H9 (cell line): Measurements from ENCODE around the gene CYP27C1. TPM values are rescaled to one million over a fixed set of nuclear protein-coding genes. Genes with fewer than 3 reads are reported as not detected.
A peak's percentile ranks its signal among the peaks of the same experiment; 100 is the strongest.

Experiments
- DNase-seq: peaks from one replicate; pipeline ENCODE4 v3.0.0-alpha.2; 2017
- H2AFZ ChIP-seq: one replicate; pipeline ENCODE4 v1.6.1; 2013; ENCODE audit warnings: mild to moderate bottlenecking, low read length, control low read depth, moderate library complexity
- H2AK5ac ChIP-seq: 2 replicates; pipeline ENCODE4 v1.6.1; 2013; ENCODE audit warnings: low read length, control low read depth, mixed read lengths; ENCODE audit not compliant: insufficient read length
- H2BK120ac ChIP-seq: one replicate; pipeline ENCODE4 v1.6.1; 2013; ENCODE audit warnings: low read depth, mild to moderate bottlenecking, low read length, control low read depth, inconsistent platforms; ENCODE audit not compliant: poor library complexity, severe bottlenecking
- H2BK12ac ChIP-seq: 2 replicates; pipeline ENCODE4 v1.6.1; 2013; ENCODE audit warnings: low read length, control low read depth, mixed read lengths, low read depth; ENCODE audit not compliant: insufficient read length
- H2BK15ac ChIP-seq: 2 replicates; pipeline ENCODE4 v1.6.1; 2013; ENCODE audit warnings: low read depth, low read length, control low read depth
- H2BK20ac ChIP-seq: one replicate; pipeline ENCODE4 v1.6.1; 2013; ENCODE audit warnings: low read depth, mild to moderate bottlenecking, low read length, control low read depth, inconsistent platforms; ENCODE audit not compliant: poor library complexity, severe bottlenecking
- H2BK5ac ChIP-seq: 2 replicates; pipeline ENCODE4 v1.6.1; 2013; ENCODE audit warnings: low read length, control low read depth, mixed read lengths; ENCODE audit not compliant: insufficient read length
- H3K14ac ChIP-seq: 2 replicates; pipeline ENCODE4 v1.6.1; 2013; ENCODE audit warnings: low read length, control low read depth; ENCODE audit not compliant: insufficient read depth
- H3K18ac ChIP-seq: 2 replicates; pipeline ENCODE4 v1.6.1; 2013; ENCODE audit warnings: low read depth, mild to moderate bottlenecking, mixed read lengths, low read length, control low read depth; ENCODE audit not compliant: insufficient read length
- H3K23ac ChIP-seq: 2 replicates; pipeline ENCODE4 v1.6.1; 2013; ENCODE audit warnings: low read length, control low read depth, mixed read lengths, low read depth; ENCODE audit not compliant: insufficient read length
- H3K23me2 ChIP-seq: 2 replicates; pipeline ENCODE4 v1.6.1; 2013; ENCODE audit warnings: low read depth, mild to moderate bottlenecking, mixed read lengths, low read length, control low read depth; ENCODE audit not compliant: insufficient read length, poor library complexity, severe bottlenecking
- H3K27ac ChIP-seq: 2 replicates; pipeline ENCODE4 v1.5.1; 2013; ENCODE audit warnings: low read length, control low read depth, mixed read lengths, low read depth; ENCODE audit not compliant: insufficient read length
- H3K27me3 ChIP-seq: 2 replicates; pipeline ENCODE4 v1.6.1; 2013; ENCODE audit warnings: low read length, control low read depth, inconsistent platforms; ENCODE audit not compliant: insufficient read depth
- H3K4ac ChIP-seq: 2 replicates; pipeline ENCODE4 v1.6.1; 2013; ENCODE audit warnings: low read depth, mild to moderate bottlenecking, control low read depth, inconsistent platforms, low read length, moderate library complexity
- H3K4me1 ChIP-seq: 2 replicates; pipeline ENCODE4 v1.6.1; 2013; ENCODE audit warnings: low read length, control low read depth, inconsistent platforms; ENCODE audit not compliant: insufficient read depth
- H3K4me2 ChIP-seq: 2 replicates; pipeline ENCODE4 v1.6.1; 2013; ENCODE audit warnings: low read length, control low read depth, mixed read lengths; ENCODE audit not compliant: insufficient read length, insufficient read depth
- H3K56ac ChIP-seq: 2 replicates; pipeline ENCODE4 v1.6.1; 2013; ENCODE audit warnings: low read depth, mild to moderate bottlenecking, mixed read lengths, low read length, control low read depth; ENCODE audit not compliant: insufficient read length
- H3K79me1 ChIP-seq: 2 replicates; pipeline ENCODE4 v1.6.1; 2013; ENCODE audit warnings: low read depth, mild to moderate bottlenecking, moderate library complexity, low read length, control low read depth, inconsistent platforms; ENCODE audit not compliant: insufficient read depth, poor library complexity, severe bottlenecking
- H3K79me2 ChIP-seq: 2 replicates; pipeline ENCODE4 v1.6.1; 2013; ENCODE audit warnings: low read length, control low read depth, inconsistent platforms; ENCODE audit not compliant: insufficient read depth
- H3K9ac ChIP-seq: 2 replicates; pipeline ENCODE4 v1.6.1; 2013; ENCODE audit warnings: low read length, control low read depth, mixed read lengths; ENCODE audit not compliant: insufficient read length; ENCODE audit errors: extremely low read depth
- H3K9me3 ChIP-seq: one replicate; pipeline ENCODE4 v1.6.1; 2013; ENCODE audit warnings: low read depth, low read length, inconsistent platforms; ENCODE audit not compliant: control insufficient read depth
- H3T11ph ChIP-seq: one replicate; pipeline ENCODE4 v1.6.1; 2013; ENCODE audit warnings: mild to moderate bottlenecking, low read length, control low read depth, inconsistent platforms
- H4K20me1 ChIP-seq: one replicate; pipeline ENCODE4 v1.6.1; 2013; ENCODE audit not compliant: control insufficient read depth, insufficient read length, insufficient read depth
- H4K5ac ChIP-seq: 2 replicates; pipeline ENCODE4 v1.6.1; 2013; ENCODE audit warnings: low read depth, mild to moderate bottlenecking, mixed read lengths, low read length, control low read depth; ENCODE audit not compliant: insufficient read length
- H4K8ac ChIP-seq: replicated peaks from 2 replicates; pipeline ENCODE4 v1.6.1; 2013; ENCODE audit warnings: low read length, control low read depth, mixed read lengths, low read depth; ENCODE audit not compliant: insufficient read length
- H4K91ac ChIP-seq: 2 replicates; pipeline ENCODE4 v1.6.1; 2013; ENCODE audit warnings: low read depth, mild to moderate bottlenecking, moderate library complexity, mixed read lengths, low read length, control low read depth; ENCODE audit not compliant: insufficient read length
- H3K27ac Mint-ChIP-seq, 3 experiments: 2 replicates in 2 of 3; 3 replicates in 1 of 3; pipeline ENCODE4 v1.8.0; 2020 to 2021; ENCODE audit warnings: mixed read lengths in 3 of 3, mild to moderate bottlenecking in 1 of 3, moderate library complexity in 1 of 3
- H3K27me3 Mint-ChIP-seq: 2 replicates; pipeline ENCODE4 v1.8.0; 2021; ENCODE audit warnings: low read depth, mild to moderate bottlenecking, moderate library complexity, mixed read lengths
- H3K36me3 Mint-ChIP-seq, 3 experiments: 2 replicates in 2 of 3; 3 replicates in 1 of 3; pipeline ENCODE4 v1.8.0; 2020 to 2021; ENCODE audit warnings: low read depth in 3 of 3, mixed read lengths in 3 of 3; ENCODE audit not compliant: insufficient read depth in 1 of 3
- H3K4me1 Mint-ChIP-seq, 2 experiments: 2 replicates each; pipeline ENCODE4 v1.8.0; 2020; ENCODE audit warnings: mixed read lengths in 2 of 2
- H3K4me3 Mint-ChIP-seq, 2 experiments: 2 replicates in 1 of 2; 3 replicates in 1 of 2; pipeline ENCODE4 v1.8.0; 2020 to 2021; ENCODE audit warnings: mild to moderate bottlenecking in 2 of 2, mixed read lengths in 2 of 2, moderate library complexity in 1 of 2
- H3K9me3 Mint-ChIP-seq, 2 experiments: 2 replicates in 1 of 2; 3 replicates in 1 of 2; pipeline ENCODE4 v1.8.0; 2020; ENCODE audit warnings: mild to moderate bottlenecking in 2 of 2, mixed read lengths in 2 of 2, moderate library complexity in 1 of 2
- CTCF ChIP-seq: fragments of 200-600 bp; sonication (generic); conservative IDR thresholded peaks from 3 replicates; pipeline ENCODE4 v1.8.0; 2021; ENCODE audit warnings: antibody characterized with exemption, mild to moderate bottlenecking
- WGBS: extraction: QIAGEN DNeasy Blood & Tissue Kit; methylation state at CpG from one replicate; pipeline ENCODE4 v1.1.7; 2013; ENCODE audit warnings: missing lambda C conversion rate, low lambda C conversion rate, mixed read lengths; ENCODE audit not compliant: insufficient read length; ENCODE audit errors: extremely low coverage; 5-methylcytosine and 5-hydroxymethylcytosine counted together
- total RNA-seq: library from RNA; stranded (reverse); gene quantifications from 2 replicates; pipeline ENCODE4 v1.2.1, GENCODE V29; 2021

Gene CYP27C1
- total RNA-seq, 1 experiment from 2014 or later = 2.3 TPM

- Histone ChIP-seq H2AK5ac (no peak overlapping the region), H4K8ac (no peak overlapping the region), H2BK20ac (no peak overlapping the region), H3K18ac (no peak overlapping the region), H4K20me1 (no peaks in the 10 kb centered on the region), H3K4me2 (peak overlapping the region; percentile 28), H3K79me2 (no peaks in the 10 kb centered on the region), H3K4ac (no peak overlapping the region), H4K5ac (no peak overlapping the region), H2BK5ac (no peak overlapping the region), H3K79me1 (no peaks in the 10 kb centered on the region), H3K27me3 (no peaks in the 10 kb centered on the region), H3K23me2 (peaks cover 2% of the 10 kb centered on the region), H3K23ac (no peak overlapping the region), H3K56ac (no peak overlapping the region), H2BK15ac (no peak overlapping the region), H3K9me3 (no peaks in the 10 kb centered on the region), H3K4me1 (peaks cover 4% of the 10 kb centered on the region; the same call in 1 of the 2 replicates), H3K9ac (no peak overlapping the region), H2BK12ac (no peak overlapping the region), H4K91ac (no peak overlapping the region), H3K14ac (no peak overlapping the region), H3T11ph (no peak overlapping the region), H2BK120ac (no peak overlapping the region), H2AFZ (no peak overlapping the region), H3K27ac (no peak overlapping the region)
- H3K4me1 Mint-ChIP-seq = peaks cover 38 to 50% of the 10 kb centered on the region in 2 experiments
- no CpG with 5 or more reads among the region's 4 CpGs for WGBS
- no peak for TF ChIP-seq CTCF
- H3K9me3 Mint-ChIP-seq = peaks cover 2 to 4% of the 10 kb centered on the region in 2 experiments; a peak in 3 of 5 replicates
- DNase-seq = peak; percentile 86
- H3K36me3 Mint-ChIP-seq = peaks cover 0 to 4% (median 0%) of the 10 kb centered on the region in 3 experiments; a peak in 3 of 7 replicates
- H3K27ac Mint-ChIP-seq = no peak overlapping the region
- peaks cover 31% of the 10 kb centered on the region for H3K27me3 Mint-ChIP-seq
- peak overlapping the region in 1 of 2 experiments; percentile 38; a peak in 1 of 5 replicates for H3K4me3 Mint-ChIP-seq
Observed at GRCh38 chr2:127208313-127208712, 11.8 kb downstream of the CYP27C1 start.
